RWPE2 (cell line): Measurements from ENCODE around the gene PRAMEF4.
"Not testable (repeated sequence)": the region's sequence is repeated elsewhere in the genome, so short reads cannot be mapped to it uniquely, and the experiment has no call there.

ENCODE experiments used
- ATAC-seq: fragments of 200-7000 bp; cut with Tn5 transposase; 3 replicates; pipeline ENCODE4 v1.9.1; 2021; ENCODE audit warnings: low read depth
- DNase-seq: peaks from one replicate; pipeline ENCODE4 v3.0.0-alpha.2; 2020; ENCODE audit warnings: low spot score
- H3K27ac ChIP-seq: fragments of 450-650 bp; 2 replicates; pipeline ENCODE4 v1.5.1; 2017; ENCODE audit warnings: mild to moderate bottlenecking; ENCODE audit not compliant: poor library complexity, severe bottlenecking
- H3K27me3 ChIP-seq: fragments of 250-450 bp; sonication (Bioruptor Pico); 2 replicates; pipeline ENCODE4 v1.5.1; 2021; ENCODE audit warnings: mild to moderate bottlenecking, moderate library complexity; ENCODE audit not compliant: insufficient read depth, poor library complexity, severe bottlenecking
- H3K36me3 ChIP-seq: fragments of 250-450 bp; sonication (Bioruptor Pico); 2 replicates; pipeline ENCODE4 v1.5.1; 2020; ENCODE audit warnings: low read depth, mild to moderate bottlenecking, moderate library complexity
- H3K4me1 ChIP-seq: fragments of 250-450 bp; sonication (Bioruptor Pico); 2 replicates; pipeline ENCODE4 v1.5.1; 2021; ENCODE audit warnings: mild to moderate bottlenecking, moderate library complexity; ENCODE audit not compliant: insufficient read depth, poor library complexity, severe bottlenecking
- H3K4me3 ChIP-seq: fragments of 250-450 bp; sonication (Bioruptor Pico); 2 replicates; pipeline ENCODE4 v1.5.1; 2021; ENCODE audit warnings: mild to moderate bottlenecking, moderate library complexity; ENCODE audit not compliant: severe bottlenecking
- H3K9me3 ChIP-seq: fragments of 250-450 bp; sonication (Bioruptor Pico); 2 replicates; pipeline ENCODE4 v1.5.1; 2021; ENCODE audit warnings: mild to moderate bottlenecking, moderate library complexity; ENCODE audit not compliant: severe bottlenecking
- TF ChIP-seq, protein P1 (sequence below): fragments of 450-650 bp; IDR thresholded peaks from one replicate; pipeline ENCODE4 v1.5.1; 2017; ENCODE audit warnings: mild to moderate bottlenecking, moderate library complexity; ENCODE audit not compliant: poor library complexity, severe bottlenecking

PRAMEF4 gene

GRCh38 chr1:12851779-12852178 lies 34.2 kb downstream of the PRAMEF4 start:
- DNase-seq, result no peak
- ATAC-seq, result peak; percentile 60

GRCh38 chr1:12848620-12849019 lies 37.4 kb downstream of the PRAMEF4 start, which contains the start of gene HNRNPCL1:
HNRNPCL1 (minus strand) TSS chr1:12848720; CDS start chr1:12848289, 431 bp downstream.
- DNase-seq, H3K36me3 ChIP-seq, H3K4me1 ChIP-seq, H3K4me3 ChIP-seq, H3K27me3 ChIP-seq, ATAC-seq, H3K27ac ChIP-seq, H3K9me3 ChIP-seq: not testable (repeated sequence)

More at GRCh38 chr1:12851779-12852178, 34.2 kb downstream of the PRAMEF4 start:
- Histone ChIP-seq H3K9me3 (no peaks in the 10 kb centered on the region), H3K4me1 (peaks cover 6% of the 10 kb centered on the region), H3K36me3 (no peaks in the 10 kb centered on the region), H3K27ac (no peak overlapping the region), H3K27me3 (no peaks in the 10 kb centered on the region), H3K4me3 (no peak overlapping the region)
- TF ChIP-seq, protein P1, sequence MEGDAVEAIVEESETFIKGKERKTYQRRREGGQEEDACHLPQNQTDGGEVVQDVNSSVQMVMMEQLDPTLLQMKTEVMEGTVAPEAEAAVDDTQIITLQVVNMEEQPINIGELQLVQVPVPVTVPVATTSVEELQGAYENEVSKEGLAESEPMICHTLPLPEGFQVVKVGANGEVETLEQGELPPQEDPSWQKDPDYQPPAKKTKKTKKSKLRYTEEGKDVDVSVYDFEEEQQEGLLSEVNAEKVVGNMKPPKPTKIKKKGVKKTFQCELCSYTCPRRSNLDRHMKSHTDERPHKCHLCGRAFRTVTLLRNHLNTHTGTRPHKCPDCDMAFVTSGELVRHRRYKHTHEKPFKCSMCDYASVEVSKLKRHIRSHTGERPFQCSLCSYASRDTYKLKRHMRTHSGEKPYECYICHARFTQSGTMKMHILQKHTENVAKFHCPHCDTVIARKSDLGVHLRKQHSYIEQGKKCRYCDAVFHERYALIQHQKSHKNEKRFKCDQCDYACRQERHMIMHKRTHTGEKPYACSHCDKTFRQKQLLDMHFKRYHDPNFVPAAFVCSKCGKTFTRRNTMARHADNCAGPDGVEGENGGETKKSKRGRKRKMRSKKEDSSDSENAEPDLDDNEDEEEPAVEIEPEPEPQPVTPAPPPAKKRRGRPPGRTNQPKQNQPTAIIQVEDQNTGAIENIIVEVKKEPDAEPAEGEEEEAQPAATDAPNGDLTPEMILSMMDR, result no peak

DNA sequence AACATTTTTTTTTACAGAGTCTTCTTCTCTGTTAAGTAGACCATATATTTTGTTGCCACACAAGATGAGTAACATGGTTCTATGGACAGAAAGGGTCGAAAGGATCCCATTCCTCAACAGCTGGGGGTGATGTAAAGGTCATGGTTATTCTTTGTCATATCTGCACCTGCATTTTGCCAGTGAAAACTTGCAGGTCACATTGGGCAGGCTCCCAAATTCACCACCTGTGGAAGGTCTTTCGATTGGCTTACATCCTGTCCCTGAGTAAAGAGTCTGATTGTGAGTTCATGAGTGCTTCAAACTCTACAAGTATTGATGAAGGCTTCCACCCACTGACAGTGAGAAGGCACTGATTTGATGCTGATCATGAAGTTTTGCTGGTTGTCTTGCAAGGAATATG lies 52.8 kb downstream of the PRAMEF4 start:
- not testable (repeated sequence) for ATAC-seq, H3K36me3 ChIP-seq, H3K4me1 ChIP-seq

GRCh38 chr1:12831310-12831709 lies 54.7 kb downstream of the PRAMEF4 start, which contains the start of gene PRAMEF11:
PRAMEF11 (minus strand) TSS chr1:12831410; CDS start chr1:12828789, 2,621 bp downstream.
- not testable (repeated sequence) for H3K4me1 ChIP-seq, ATAC-seq, H3K27me3 ChIP-seq, H3K36me3 ChIP-seq, H3K9me3 ChIP-seq, H3K27ac ChIP-seq, DNase-seq, H3K4me3 ChIP-seq

More for the DNA sequence above, 52.8 kb downstream of the PRAMEF4 start:
- not testable (repeated sequence) for H3K9me3 ChIP-seq, H3K27me3 ChIP-seq, H3K4me3 ChIP-seq, DNase-seq, H3K27ac ChIP-seq
